MCF 10A (cell line): Measurements from ENCODE around the gene CCNK. TPM values are rescaled to one million over a fixed set of nuclear protein-coding genes. Genes with fewer than 3 reads are reported as not detected.

Source experiments
- BruUV-seq: library from RNA; stranded (reverse); fragments of 400-500 nt; replicated peaks from 2 replicates; lab custom pipeline; 2021; lab: Mats Ljungman, UMichigan
- CTCF ChIA-PET: fragments of 300-600 bp; sonication (Branson Sonifier 250); formaldehyde crosslinking; extraction: SDS; loops from one replicate; lab custom pipeline; 2021; ENCODE audit warnings: antibody characterized with exemption, inconsistent platforms; lab: Yijun Ruan, JAX
- POLR2A ChIA-PET: fragments of 300-600, 350-650 bp; sonication (Branson Sonifier 250); formaldehyde crosslinking; extraction: SDS; loops from one replicate; lab custom pipeline; 2020; ENCODE audit warnings: antibody characterized with exemption, inconsistent platforms; lab: Yijun Ruan, JAX
- DNase-seq: peaks from one replicate; pipeline ENCODE4 v3.0.0-alpha.2; 2018; ENCODE audit not compliant: unreplicated experiment
- H3K27ac Mint-ChIP-seq: one replicate; pipeline ENCODE4 v1.8.0; 2022; ENCODE audit warnings: mild to moderate bottlenecking, low read depth, mixed read lengths; ENCODE audit not compliant: unreplicated experiment
- H3K27me3 Mint-ChIP-seq: one replicate; pipeline ENCODE4 v1.8.0; 2022; ENCODE audit warnings: mixed read lengths; ENCODE audit not compliant: insufficient read depth, unreplicated experiment
- H3K36me3 Mint-ChIP-seq: one replicate; pipeline ENCODE4 v1.8.0; 2022; ENCODE audit warnings: mild to moderate bottlenecking, moderate library complexity, mixed read lengths; ENCODE audit not compliant: insufficient read depth, unreplicated experiment
- H3K4me1 Mint-ChIP-seq: one replicate; pipeline ENCODE4 v1.8.0; 2022; ENCODE audit warnings: mixed read lengths; ENCODE audit not compliant: insufficient read depth, unreplicated experiment
- H3K4me3 Mint-ChIP-seq: one replicate; pipeline ENCODE4 v1.8.0; 2022; ENCODE audit warnings: mild to moderate bottlenecking, moderate library complexity, mixed read lengths; ENCODE audit not compliant: unreplicated experiment
- H3K9me3 Mint-ChIP-seq: one replicate; pipeline ENCODE4 v1.8.0; 2022; ENCODE audit warnings: mixed read lengths; ENCODE audit not compliant: unreplicated experiment
- CTCF ChIP-seq: fragments of 200-600 bp; IDR thresholded peaks from one replicate; pipeline ENCODE4 v1.8.0; 2022; ENCODE audit warnings: antibody characterized with exemption, mild to moderate bottlenecking; ENCODE audit not compliant: unreplicated experiment
- intact Hi-C: fragments of 100-400 bp; cut with micrococcal nuclease; formaldehyde crosslinking; loops from 2 replicates; pipeline ENCODE4 v1.14.1; 2022
- total RNA-seq: library from RNA; stranded (reverse); gene quantifications from 2 replicates; pipeline ENCODE4 v1.2.3, GENCODE V29; 2022

CCNK gene
- total RNA-seq, 1 experiment from 2014 or later = 70.4 TPM

- peaks cover 13% of the 10 kb centered on the region for H3K4me1 Mint-ChIP-seq
- no peaks in the 10 kb centered on the region for H3K9me3 Mint-ChIP-seq
- no peak for DNase-seq
- no peaks in the 10 kb centered on the region for H3K36me3 Mint-ChIP-seq
- TF ChIP-seq CTCF = no peak
- BruUV-seq = no TSS peak
- intact Hi-C loops = no loop called here
- no peak overlapping the region for H3K27ac Mint-ChIP-seq
- ChIA-PET CTCF (interaction anchor here (0.6 to 1.0 kb wide), 2 partner anchors 60 to 345 kb away, joined by 4 read pairs; no protein-coding TSS in a partner anchor), POLR2A (no interaction called here)
- H3K27me3 Mint-ChIP-seq = no peaks in the 10 kb centered on the region
- no peak overlapping the region for H3K4me3 Mint-ChIP-seq
Measured at GRCh38 chr14:99540196-99541032, 59.2 kb downstream of the CCNK start.

GRCh38 chr14:99541211-99541610, 60.0 kb downstream of the CCNK start:
- peaks cover 13% of the 10 kb centered on the region for H3K4me1 Mint-ChIP-seq

GRCh38 chr14:99541677-99542470, 60.7 kb downstream of the CCNK start:
- BruUV-seq = no TSS peak
- Mint-ChIP-seq H3K27me3 (no peaks in the 10 kb centered on the region), H3K4me3 (no peak overlapping the region), H3K36me3 (no peaks in the 10 kb centered on the region), H3K4me1 (peaks cover 13% of the 10 kb centered on the region), H3K27ac (no peak overlapping the region), H3K9me3 (no peaks in the 10 kb centered on the region)
- ChIA-PET POLR2A (no interaction called here), CTCF (interaction anchor here (0.6 to 0.7 kb wide), 2 partner anchors 12 to 272 kb away, joined by 3 to 4 read pairs; no protein-coding TSS in a partner anchor)
- TF ChIP-seq CTCF = no peak
- intact Hi-C loops = no loop called here
- DNase-seq = no peak

More at GRCh38 chr14:99541211-99541610, 60.0 kb downstream of the CCNK start:
- no peak overlapping the region for H3K27ac Mint-ChIP-seq
- no peak for DNase-seq
- H3K4me3 Mint-ChIP-seq = no peak overlapping the region
- no peaks in the 10 kb centered on the region for H3K27me3 Mint-ChIP-seq
- H3K36me3 Mint-ChIP-seq = no peaks in the 10 kb centered on the region
- no peaks in the 10 kb centered on the region for H3K9me3 Mint-ChIP-seq
- POLR2A ChIA-PET = no interaction called here
- CTCF ChIA-PET = interaction anchor here (1.0 kb wide), 1 partner anchor 345 kb away, joined by 4 read pairs; no protein-coding TSS in a partner anchor
- no TSS peak for BruUV-seq
- intact Hi-C loops = no loop called here
- no peak for TF ChIP-seq CTCF

- Mint-ChIP-seq H3K27me3 (no peaks in the 10 kb centered on the region), H3K36me3 (no peaks in the 10 kb centered on the region), H3K4me3 (no peak overlapping the region), H3K27ac (no peak overlapping the region), H3K9me3 (no peaks in the 10 kb centered on the region), H3K4me1 (peaks cover 12% of the 10 kb centered on the region)
- no peak for TF ChIP-seq CTCF
- ChIA-PET POLR2A (no interaction called here), CTCF (no interaction called here)
- no TSS peak for BruUV-seq
- intact Hi-C loops = no loop called here
- DNase-seq = no peak
Measured at GRCh38 chr14:99542566-99542965, 61.4 kb downstream of the CCNK start.
